ENCODE measurements around the gene PPIP5K1. TPM values are rescaled to one million over a fixed set of nuclear protein-coding genes. Genes with fewer than 3 reads are reported as not detected.
"Not testable (repeated sequence)": the region's sequence is repeated elsewhere in the genome, so short reads cannot be mapped to it uniquely, and the experiment has no call there.

The PPIP5K1 gene
- total and polyA plus RNA-seq, 9 of the 15 experiments (the other 6 are each of a cell fraction or from before 2014, with no cell fraction given): 2.5 to 74.6 (median 35.1) TPM

- Histone ChIP-seq H3K79me2 (ENCODE audit: control insufficient read depth, insufficient read depth, low read length) (no peaks in the 10 kb centered on the region), H3K4me3 (no peak overlapping the region), H3K4me2 (ENCODE audit: insufficient read depth, low read length) (no peak overlapping the region), H2AFZ (ENCODE audit: low read depth, low read length) (no peak overlapping the region), H4K20me1 (replicated peaks; ENCODE audit: control insufficient read depth, insufficient read depth, low read length) (no peaks in the 10 kb centered on the region), H3K9me3 (replicated peaks; ENCODE audit: control insufficient read depth, insufficient read depth, low read depth, low read length) (no peaks in the 10 kb centered on the region), H3K27me3 (ENCODE audit: control insufficient read depth in 2 of 2, insufficient read depth in 2 of 2, low read length in 2 of 2) (no peaks in the 10 kb centered on the region), H3K4me1 (replicated peaks in 1 of 2; ENCODE audit: control insufficient read depth in 2 of 2, insufficient read depth in 2 of 2, low read length in 2 of 2) (no peaks in the 10 kb centered on the region), H3K36me3 (ENCODE audit: control insufficient read depth, insufficient read depth, low read length) (peaks cover 14% of the 10 kb centered on the region; the same call in 1 of the 3 replicates), H3K27ac (ENCODE audit: extremely low read depth, low read depth, low read length) (no peak overlapping the region), H3K9ac (ENCODE audit: insufficient read depth in 1 of 2, low read depth in 2 of 2, low read length in 2 of 2) (no peak overlapping the region), H3K9me1 (ENCODE audit: control insufficient read depth, insufficient read depth, low read length) (no peaks in the 10 kb centered on the region)
- no peak for TF ChIP-seq RBBP5 (IDR thresholded peaks at IDR 0.05; ENCODE audit: borderline replicate concordance, insufficient read depth, low read length, poor library complexity, severe bottlenecking)
- 0 out of 2 replicates have a peak, but pooled peaks have one; percentile 13 for TF ChIP-seq MEF2A (IDR thresholded peaks at IDR 0.05; ENCODE audit: control insufficient read depth, low read depth, low read length)
- no peak for TF ChIP-seq BRD4 (IDR thresholded peaks at IDR 0.05)
- intact Hi-C loops (cut with micrococcal nuclease) (no loop called here), in situ Hi-C loops (cut with MboI) (no loop called here)
- ChIA-PET CTCF (ENCODE audit: low intra/inter-chr PET ratio) (no interaction called here), POLR2A (no interaction called here)
- no TSS peak for BruUV-seq (replicated peaks)
- FAIRE-seq (no peak), DNase-seq (ENCODE audit: extremely low read depth in 1 of 4, low spot score in 3 of 4) (no peak), ATAC-seq (no peak)
- WGBS (ENCODE audit: insufficient coverage, low coverage, missing lambda C conversion rate): 85% methylated on average over 2 of the region's 2 CpGs
These were observed 51.9 kb downstream of the PPIP5K1 start for GRCh38 chr15:43538091-43538490.

- Histone ChIP-seq H3K9me3 (replicated peaks; ENCODE audit: control insufficient read depth, insufficient read depth, low read depth, low read length) (no peaks in the 10 kb centered on the region), H3K9ac (ENCODE audit: insufficient read depth in 1 of 2, low read depth in 2 of 2, low read length in 2 of 2) (no peak overlapping the region), H3K4me1 (replicated peaks in 1 of 2; ENCODE audit: control insufficient read depth in 2 of 2, insufficient read depth in 2 of 2, low read length in 2 of 2) (no peaks in the 10 kb centered on the region), H3K9me1 (ENCODE audit: control insufficient read depth, insufficient read depth, low read length) (peaks cover 7% of the 10 kb centered on the region), H3K27ac (ENCODE audit: extremely low read depth, low read depth, low read length) (no peak overlapping the region), H3K4me2 (ENCODE audit: insufficient read depth, low read length) (no peak overlapping the region), H3K4me3 (no peak overlapping the region), H4K20me1 (replicated peaks; ENCODE audit: control insufficient read depth, insufficient read depth, low read length) (no peaks in the 10 kb centered on the region), H3K36me3 (ENCODE audit: control insufficient read depth, insufficient read depth, low read length) (peaks cover 14% of the 10 kb centered on the region; the same call in 1 of the 3 replicates), H3K79me2 (ENCODE audit: control insufficient read depth, insufficient read depth, low read length) (no peaks in the 10 kb centered on the region), H3K27me3 (ENCODE audit: control insufficient read depth in 2 of 2, insufficient read depth in 2 of 2, low read length in 2 of 2) (no peaks in the 10 kb centered on the region), H2AFZ (ENCODE audit: low read depth, low read length) (no peak overlapping the region)
- ATAC-seq (no peak), FAIRE-seq (no peak), DNase-seq (ENCODE audit: extremely low read depth in 1 of 4, low spot score in 3 of 4) (no peak)
- in situ Hi-C loops (cut with MboI) (no loop called here), intact Hi-C loops (cut with micrococcal nuclease) (no loop called here)
- CTCF ChIA-PET (ENCODE audit: low intra/inter-chr PET ratio): no interaction called here
- WGBS (ENCODE audit: insufficient coverage, low coverage, missing lambda C conversion rate): 53% methylated on average over 3 of the region's 3 CpGs
- no TSS peak for BruUV-seq (replicated peaks)
- POLR2A ChIA-PET: interaction anchor here (0.7 to 1.4 kb wide), 2 partner anchors 10 to 21 kb away, joined by 3 to 4 read pairs; no protein-coding TSS in a partner anchor
- TF ChIP-seq MAZ (CRISPR knock-in tag; conservative IDR thresholded peaks at IDR 0.05 in 1 of 2, IDR thresholded peaks at IDR 0.05 in 1 of 2): no peak
- TF ChIP-seq ZNF780A (CRISPR knock-in tag; IDR thresholded peaks at IDR 0.05): no peak
- no peak for TF ChIP-seq ZFP30 (CRISPR knock-in tag; IDR thresholded peaks at IDR 0.05; ENCODE audit: borderline replicate concordance)
- TF ChIP-seq U2AF2 (optimal IDR thresholded peaks at IDR 0.05; ENCODE audit: low read depth, low read length): no peak
These were observed 55.1 kb downstream of the PPIP5K1 start for GRCh38 chr15:43534897-43535296.

- H3K27ac ChIP-seq (ENCODE audit: extremely low read depth, low read depth, low read length); in situ Hi-C loops (cut with MboI); H3K9me3 ChIP-seq (replicated peaks; ENCODE audit: control insufficient read depth, insufficient read depth, low read depth, low read length); DNase-seq (ENCODE audit: extremely low read depth in 1 of 4, low spot score in 3 of 4); intact Hi-C loops (cut with micrococcal nuclease); FAIRE-seq; H3K27me3 ChIP-seq (ENCODE audit: control insufficient read depth in 2 of 2, insufficient read depth in 2 of 2, low read length in 2 of 2); H3K9me1 ChIP-seq (ENCODE audit: control insufficient read depth, insufficient read depth, low read length); BruUV-seq (replicated peaks); H3K9ac ChIP-seq (ENCODE audit: insufficient read depth in 1 of 2, low read depth in 2 of 2, low read length in 2 of 2); H2AFZ ChIP-seq (ENCODE audit: low read depth, low read length); H3K79me2 ChIP-seq (ENCODE audit: control insufficient read depth, insufficient read depth, low read length); ATAC-seq; H3K4me2 ChIP-seq (ENCODE audit: insufficient read depth, low read length); H4K20me1 ChIP-seq (replicated peaks; ENCODE audit: control insufficient read depth, insufficient read depth, low read length); H3K4me1 ChIP-seq (replicated peaks in 1 of 2; ENCODE audit: control insufficient read depth in 2 of 2, insufficient read depth in 2 of 2, low read length in 2 of 2); H3K4me3 ChIP-seq: not testable (repeated sequence)
- ChIA-PET POLR2A (interaction anchor here (0.6 to 2.8 kb wide), 3 partner anchors 10 to 83 kb away, joined by 3 to 12 read pairs (median 4); no protein-coding TSS in a partner anchor), CTCF (ENCODE audit: low intra/inter-chr PET ratio) (interaction anchor here (0.6 kb wide), 1 partner anchor 277 kb away, joined by 3 read pairs; no protein-coding TSS in a partner anchor)
- peaks cover 14% of the 10 kb centered on the region; the same call in 1 of the 3 replicates for H3K36me3 ChIP-seq (ENCODE audit: control insufficient read depth, insufficient read depth, low read length)
- 65% methylated on average over 5 of the region's 5 CpGs for WGBS (ENCODE audit: insufficient coverage, low coverage, missing lambda C conversion rate)
These were observed 57.2 kb downstream of the PPIP5K1 start for GRCh38 chr15:43532826-43533225.

Measured in K562 (cell line).